HL-60 (cell line): ENCODE results near the gene SEPTIN10.

Experiments used
- DNase-seq, 2 experiments: peaks; one replicate each; pipeline ENCODE4 v3.0.0-alpha.2; 2010 to 2020; ENCODE audit warnings: low read depth in 1 of 2, low spot score in 1 of 2
- H3K27ac ChIP-seq: fragments of 250-450 bp; sonication (Bioruptor Pico); replicated peaks from 2 replicates; pipeline ENCODE4 v1.5.1; 2020; ENCODE audit warnings: mild to moderate bottlenecking, moderate library complexity
- H3K27me3 ChIP-seq: fragments of 250-450 bp; sonication (Bioruptor Pico); 2 replicates; pipeline ENCODE4 v1.5.1; 2021; ENCODE audit warnings: mild to moderate bottlenecking, moderate library complexity; ENCODE audit not compliant: insufficient read depth, poor library complexity, severe bottlenecking
- H3K4me3 ChIP-seq: replicated peaks from 2 replicates; pipeline ENCODE4 v1.5.1; 2011; ENCODE audit warnings: mild to moderate bottlenecking, control low read depth, low read length; ENCODE audit not compliant: insufficient read depth
- CTCF ChIP-seq: IDR thresholded peaks from one replicate; pipeline ENCODE4 v1.5.1; 2011; ENCODE audit warnings: low read length, control low read depth, inconsistent platforms; ENCODE audit not compliant: insufficient read depth
- GABPA ChIP-seq: IDR thresholded peaks from 2 replicates; pipeline ENCODE4 v1.6.1; 2012; ENCODE audit warnings: low read depth
- POLR2AphosphoS5 ChIP-seq: IDR thresholded peaks from 2 replicates; pipeline ENCODE4 v1.6.1; 2012; ENCODE audit warnings: low read depth
- REST ChIP-seq: IDR thresholded peaks from 2 replicates; pipeline ENCODE4 v1.6.1; 2012; ENCODE audit warnings: low read depth; ENCODE audit not compliant: insufficient replicate concordance
- SPI1 ChIP-seq: IDR thresholded peaks from 2 replicates; pipeline ENCODE4 v1.6.1; 2012; ENCODE audit warnings: low read depth, mild to moderate bottlenecking, borderline replicate concordance

The SEPTIN10 gene

GRCh38 chr2:109592905-109593304 lies 20.9 kb downstream of the SEPTIN10 start:
- DNase-seq, result no peak
- no peak for TF ChIP-seq POLR2AphosphoS5
- no peak for TF ChIP-seq GABPA
- no peak for TF ChIP-seq REST
- no peak for TF ChIP-seq SPI1
- no peak for TF ChIP-seq CTCF
- no peak overlapping the region for H3K27ac ChIP-seq

GRCh38 chr2:109591206-109591605 lies 22.6 kb downstream of the SEPTIN10 start:
- H3K4me3 ChIP-seq, result no peak overlapping the region
- TF ChIP-seq SPI1 (no peak), REST (no peak), POLR2AphosphoS5 (no peak), GABPA (no peak), CTCF (no peak)
- H3K27me3 ChIP-seq, result no peaks in the 10 kb centered on the region
- DNase-seq, result no peak
- no peak overlapping the region for H3K27ac ChIP-seq

More at GRCh38 chr2:109592905-109593304, 20.9 kb downstream of the SEPTIN10 start:
- no peak overlapping the region for H3K4me3 ChIP-seq
- no peaks in the 10 kb centered on the region for H3K27me3 ChIP-seq

GRCh38 chr2:109586687-109587086 lies 27.1 kb downstream of the SEPTIN10 start:
- Histone ChIP-seq H3K27ac (no peak overlapping the region), H3K4me3 (no peak overlapping the region), H3K27me3 (peaks cover 3% of the 10 kb centered on the region)
- no peak for TF ChIP-seq SPI1
- no peak for TF ChIP-seq POLR2AphosphoS5
- no peak for TF ChIP-seq CTCF
- TF ChIP-seq REST, result no peak
- no peak for TF ChIP-seq GABPA
- DNase-seq, result no peak
